Placental pericyte (primary cell): ENCODE data around the gene TNIP1. TPM values are rescaled to one million over a fixed set of nuclear protein-coding genes. Genes with fewer than 3 reads are reported as not detected.

ENCODE experiments used
- total RNA-seq: library from RNA; depleted of rRNA; stranded (reverse); fragments of >200 nt; gene quantifications from 2 replicates; pipeline ENCODE4 v1.2.3, GENCODE V29; 2012

The TNIP1 gene, protein sequence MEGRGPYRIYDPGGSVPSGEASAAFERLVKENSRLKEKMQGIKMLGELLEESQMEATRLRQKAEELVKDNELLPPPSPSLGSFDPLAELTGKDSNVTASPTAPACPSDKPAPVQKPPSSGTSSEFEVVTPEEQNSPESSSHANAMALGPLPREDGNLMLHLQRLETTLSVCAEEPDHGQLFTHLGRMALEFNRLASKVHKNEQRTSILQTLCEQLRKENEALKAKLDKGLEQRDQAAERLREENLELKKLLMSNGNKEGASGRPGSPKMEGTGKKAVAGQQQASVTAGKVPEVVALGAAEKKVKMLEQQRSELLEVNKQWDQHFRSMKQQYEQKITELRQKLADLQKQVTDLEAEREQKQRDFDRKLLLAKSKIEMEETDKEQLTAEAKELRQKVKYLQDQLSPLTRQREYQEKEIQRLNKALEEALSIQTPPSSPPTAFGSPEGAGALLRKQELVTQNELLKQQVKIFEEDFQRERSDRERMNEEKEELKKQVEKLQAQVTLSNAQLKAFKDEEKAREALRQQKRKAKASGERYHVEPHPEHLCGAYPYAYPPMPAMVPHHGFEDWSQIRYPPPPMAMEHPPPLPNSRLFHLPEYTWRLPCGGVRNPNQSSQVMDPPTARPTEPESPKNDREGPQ
- 120 and 235 TPM in 2 replicates for total RNA-seq

DNA sequence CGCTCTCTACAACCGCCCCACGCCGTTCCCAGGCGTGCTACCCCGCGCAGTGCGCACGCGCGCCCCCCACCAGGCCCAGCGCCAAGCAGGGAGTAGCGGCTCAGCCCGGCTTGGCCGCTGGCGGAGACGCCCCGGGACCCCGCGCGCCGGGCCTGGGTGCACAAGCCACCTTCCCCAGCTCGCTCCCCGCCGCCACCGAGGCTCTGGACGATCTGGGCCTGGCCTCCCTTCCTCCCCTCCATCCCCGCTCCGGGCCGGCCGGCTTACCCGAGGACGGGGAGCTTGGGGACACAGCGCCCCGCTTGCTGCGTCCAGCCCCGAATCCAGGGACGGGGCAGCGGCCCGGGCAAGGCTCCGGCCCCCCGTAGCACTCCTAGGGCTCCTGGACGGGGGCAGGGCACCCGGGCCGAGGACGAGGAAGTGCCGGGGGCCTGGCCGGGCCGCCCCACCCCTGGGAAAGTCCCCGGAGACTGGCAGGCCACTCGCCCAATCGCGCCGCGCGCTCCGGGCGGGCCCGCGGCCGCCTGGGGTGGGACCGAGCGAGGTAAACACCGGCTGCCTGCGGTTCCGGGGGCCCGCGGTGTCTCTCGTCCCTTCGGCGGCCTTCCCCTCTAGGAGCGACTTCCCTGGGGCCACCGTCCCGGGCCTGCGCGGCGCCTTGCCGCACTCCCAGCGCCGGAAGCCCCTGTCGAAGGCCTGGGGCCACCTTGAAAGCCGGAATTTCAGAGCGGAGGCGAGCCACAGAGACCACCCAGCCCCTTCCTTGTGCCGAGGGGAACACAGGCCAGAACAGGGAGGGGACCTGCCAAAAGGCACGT lies at the start of gene TNIP1:
Gene TNIP1 (minus strand): TSS at position 422 of the 818 bp plus-strand sequence. CDS start 15,939 bp downstream, outside the sequence.

DNA sequence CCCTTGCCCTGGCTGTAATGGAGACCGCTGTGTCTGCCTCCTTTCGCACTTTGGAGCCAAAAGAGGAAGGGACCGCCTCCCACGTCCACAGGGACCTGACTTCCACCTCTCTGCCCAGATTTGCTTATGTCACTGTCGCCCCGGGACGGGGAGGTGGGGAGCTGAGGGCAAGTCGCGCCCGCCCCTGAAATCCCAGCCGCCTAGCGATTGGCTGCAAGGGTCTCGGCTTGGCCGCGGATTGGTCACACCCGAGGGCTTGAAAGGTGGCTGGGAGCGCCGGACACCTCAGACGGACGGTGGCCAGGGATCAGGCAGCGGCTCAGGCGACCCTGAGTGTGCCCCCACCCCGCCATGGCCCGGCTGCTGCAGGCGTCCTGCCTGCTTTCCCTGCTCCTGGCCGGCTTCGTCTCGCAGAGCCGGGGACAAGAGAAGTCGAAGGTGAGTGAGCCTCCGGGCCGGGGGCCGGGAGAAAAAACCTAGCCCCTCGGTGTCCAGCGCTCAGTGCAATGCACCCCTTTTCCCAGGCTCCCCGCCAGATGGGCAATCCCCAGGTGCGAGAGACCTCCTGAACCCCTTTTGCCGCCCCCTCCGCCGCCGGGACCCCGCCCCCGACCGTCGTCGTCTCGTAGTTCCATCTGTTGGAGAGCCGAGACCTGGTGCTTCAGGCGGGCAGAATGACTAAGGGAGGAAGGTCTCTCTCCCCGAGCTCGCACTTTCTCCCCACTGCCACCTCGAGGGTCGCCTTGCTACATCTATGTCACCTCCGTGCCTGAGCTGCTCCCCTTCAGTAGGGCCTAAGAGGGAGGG lies 60.3 kb downstream of the TNIP1 start, which contains the start of gene GPX3:
Gene GPX3 (plus strand): TSS at position 288 of the 807 bp plus-strand sequence. CDS start 64 bp downstream, at position 352.

Other genes starting within 250 kb of the TNIP1 start
- 0.57 TPM in 1 of 2 replicates, not detected in the other for gene IRGM, start 234.5 kb downstream of the TNIP1 start, total RNA-seq
- 4.4 and 5.9 TPM in 2 replicates for gene ZNF300, start 176.1 kb downstream of the TNIP1 start, total RNA-seq
- 6.2 and 28.9 TPM in 2 replicates for gene GPX3, start 60.4 kb downstream of the TNIP1 start, total RNA-seq
- 409 and 616 TPM in 2 replicates for gene ANXA6, start 76.7 kb upstream of the TNIP1 start, total RNA-seq
- gene CCDC69, start 143.1 kb upstream of the TNIP1 start, total RNA-seq: 2.4 and 14.9 TPM in 2 replicates
- 17.5 and 19.9 TPM in 2 replicates for gene GM2A, start 172.2 kb upstream of the TNIP1 start, total RNA-seq
- gene SLC36A3, start 222.7 kb upstream of the TNIP1 start, total RNA-seq: not detected in 2 replicates